Subcutaneous abdominal adipose tissue (tissue), 5 donors: ENCODE measurements around the gene WASHC2C.
"Not testable (repeated sequence)": the region's sequence is repeated elsewhere in the genome, so short reads cannot be mapped to it uniquely, and the experiment has no call there.

Experiments used
- H3K27ac ChIP-seq: one replicate; pipeline ENCODE4 v1.7.0; 2013; ENCODE audit warnings: low read depth, mild to moderate bottlenecking, inconsistent platforms, low read length, moderate library complexity
- H3K27me3 ChIP-seq, 5 donors: one replicate each; pipeline ENCODE4 v1.7.0; 2013; ENCODE audit warnings: low read length in 5 of 5, inconsistent platforms in 1 of 5; ENCODE audit not compliant: control insufficient read depth in 5 of 5, insufficient read depth in 4 of 5
- H3K36me3 ChIP-seq, 5 donors: one replicate each; pipeline ENCODE4 v1.7.0; 2013; ENCODE audit warnings: low read length in 5 of 5; ENCODE audit not compliant: control insufficient read depth in 5 of 5, insufficient read depth in 5 of 5
- H3K4me1 ChIP-seq, 5 donors: one replicate each; pipeline ENCODE4 v1.7.0; 2013; ENCODE audit warnings: low read length in 5 of 5, mild to moderate bottlenecking in 3 of 5, moderate library complexity in 1 of 5; ENCODE audit not compliant: control insufficient read depth in 5 of 5, insufficient read depth in 5 of 5
- H3K4me3 ChIP-seq, 5 donors: one replicate each; pipeline ENCODE4 v1.7.0; 2013; ENCODE audit warnings: low read length in 5 of 5, low read depth in 1 of 5
- H3K9ac ChIP-seq, 5 donors: one replicate each; pipeline ENCODE4 v1.7.0; 2013; ENCODE audit warnings: low read length in 5 of 5, mild to moderate bottlenecking in 4 of 5, moderate library complexity in 3 of 5
- H3K9me3 ChIP-seq, 5 donors: one replicate each; pipeline ENCODE4 v1.7.0; 2013; ENCODE audit warnings: low read length in 5 of 5; ENCODE audit not compliant: control insufficient read depth in 5 of 5
- donor health status: healthy.
- donor health status: healthy.
- donor health status: healthy.
- donor health status: healthy.
- donor health status: healthy.

The WASHC2C gene

GRCh38 chr10:45734449-45734848 lies 7.4 kb downstream of the WASHC2C start:
- not testable (repeated sequence) for H3K9ac ChIP-seq, H3K27me3 ChIP-seq, H3K9me3 ChIP-seq, H3K4me3 ChIP-seq, H3K4me1 ChIP-seq, H3K27ac ChIP-seq, H3K36me3 ChIP-seq

- H3K36me3 ChIP-seq: not testable (repeated sequence)
Observed at GRCh38 chr10:45734867-45735266, 7.8 kb downstream of the WASHC2C start.

GRCh38 chr10:45741559-45741958 lies 14.5 kb downstream of the WASHC2C start:
- not testable (repeated sequence) for H3K4me1 ChIP-seq, H3K9me3 ChIP-seq, H3K27ac ChIP-seq, H3K27me3 ChIP-seq, H3K9ac ChIP-seq, H3K4me3 ChIP-seq, H3K36me3 ChIP-seq

More at GRCh38 chr10:45734867-45735266, 7.8 kb downstream of the WASHC2C start:
- not testable (repeated sequence) for H3K4me1 ChIP-seq, H3K9ac ChIP-seq, H3K27ac ChIP-seq, H3K4me3 ChIP-seq, H3K9me3 ChIP-seq, H3K27me3 ChIP-seq

- not testable (repeated sequence) for H3K9ac ChIP-seq, H3K27ac ChIP-seq, H3K27me3 ChIP-seq, H3K36me3 ChIP-seq, H3K9me3 ChIP-seq, H3K4me1 ChIP-seq, H3K4me3 ChIP-seq
Observed at GRCh38 chr10:45742014-45742413, 14.9 kb downstream of the WASHC2C start.

- H3K9me3 ChIP-seq, H3K27ac ChIP-seq, H3K4me1 ChIP-seq, H3K4me3 ChIP-seq, H3K9ac ChIP-seq, H3K27me3 ChIP-seq: not testable (repeated sequence)
- peaks cover 0 to 10% (median 2%) of the 10 kb centered on the region in 5 donors for H3K36me3 ChIP-seq
Observed at GRCh38 chr10:45751141-45751540, 24.1 kb downstream of the WASHC2C start.

GRCh38 chr10:45752210-45752609 lies 25.1 kb downstream of the WASHC2C start:
- not testable (repeated sequence) for H3K9ac ChIP-seq, H3K9me3 ChIP-seq, H3K36me3 ChIP-seq, H3K27me3 ChIP-seq, H3K27ac ChIP-seq, H3K4me3 ChIP-seq, H3K4me1 ChIP-seq

GRCh38 chr10:45753979-45754495 lies 27.0 kb downstream of the WASHC2C start:
- H3K4me1 ChIP-seq, H3K27me3 ChIP-seq, H3K9me3 ChIP-seq, H3K27ac ChIP-seq, H3K9ac ChIP-seq, H3K4me3 ChIP-seq: not testable (repeated sequence)
- H3K36me3 ChIP-seq: peaks cover 0 to 15% (median 8%) of the 10 kb centered on the region in 5 donors

- H3K27ac ChIP-seq, H3K27me3 ChIP-seq, H3K4me1 ChIP-seq, H3K4me3 ChIP-seq, H3K9ac ChIP-seq, H3K9me3 ChIP-seq: not testable (repeated sequence)
- peaks cover 0 to 15% (median 8%) of the 10 kb centered on the region in 5 donors for H3K36me3 ChIP-seq
Observed at GRCh38 chr10:45755083-45755482, 28.0 kb downstream of the WASHC2C start.

- H3K27me3 ChIP-seq, H3K9me3 ChIP-seq, H3K27ac ChIP-seq, H3K9ac ChIP-seq, H3K4me1 ChIP-seq, H3K4me3 ChIP-seq: not testable (repeated sequence)
- peaks cover 0 to 15% (median 8%) of the 10 kb centered on the region in 5 donors for H3K36me3 ChIP-seq
Observed at GRCh38 chr10:45756065-45756464, 29.0 kb downstream of the WASHC2C start.

- H3K4me3 ChIP-seq, H3K27me3 ChIP-seq, H3K4me1 ChIP-seq, H3K27ac ChIP-seq, H3K9ac ChIP-seq, H3K9me3 ChIP-seq: not testable (repeated sequence)
- peaks cover 0 to 11% (median 5%) of the 10 kb centered on the region in 5 donors for H3K36me3 ChIP-seq
Observed at GRCh38 chr10:45757661-45758396, 30.8 kb downstream of the WASHC2C start.
